H9 (cell line): ENCODE measurements around the gene LSM3. TPM values are rescaled to one million over a fixed set of nuclear protein-coding genes. Genes with fewer than 3 reads are reported as not detected.

Source experiments
- DNase-seq: peaks from one replicate; pipeline ENCODE4 v3.0.0-alpha.2; 2017
- H2AFZ ChIP-seq: one replicate; pipeline ENCODE4 v1.6.1; 2013; ENCODE audit warnings: mild to moderate bottlenecking, low read length, control low read depth, moderate library complexity
- H2AK5ac ChIP-seq: 2 replicates; pipeline ENCODE4 v1.6.1; 2013; ENCODE audit warnings: low read length, control low read depth, mixed read lengths; ENCODE audit not compliant: insufficient read length
- H2BK120ac ChIP-seq: one replicate; pipeline ENCODE4 v1.6.1; 2013; ENCODE audit warnings: low read depth, mild to moderate bottlenecking, low read length, control low read depth, inconsistent platforms; ENCODE audit not compliant: poor library complexity, severe bottlenecking
- H2BK12ac ChIP-seq: 2 replicates; pipeline ENCODE4 v1.6.1; 2013; ENCODE audit warnings: low read length, control low read depth, mixed read lengths, low read depth; ENCODE audit not compliant: insufficient read length
- H2BK15ac ChIP-seq: 2 replicates; pipeline ENCODE4 v1.6.1; 2013; ENCODE audit warnings: low read depth, low read length, control low read depth
- H2BK20ac ChIP-seq: one replicate; pipeline ENCODE4 v1.6.1; 2013; ENCODE audit warnings: low read depth, mild to moderate bottlenecking, low read length, control low read depth, inconsistent platforms; ENCODE audit not compliant: poor library complexity, severe bottlenecking
- H2BK5ac ChIP-seq: 2 replicates; pipeline ENCODE4 v1.6.1; 2013; ENCODE audit warnings: low read length, control low read depth, mixed read lengths; ENCODE audit not compliant: insufficient read length
- H3K14ac ChIP-seq: 2 replicates; pipeline ENCODE4 v1.6.1; 2013; ENCODE audit warnings: low read length, control low read depth; ENCODE audit not compliant: insufficient read depth
- H3K18ac ChIP-seq: 2 replicates; pipeline ENCODE4 v1.6.1; 2013; ENCODE audit warnings: low read depth, mild to moderate bottlenecking, mixed read lengths, low read length, control low read depth; ENCODE audit not compliant: insufficient read length
- H3K23ac ChIP-seq: 2 replicates; pipeline ENCODE4 v1.6.1; 2013; ENCODE audit warnings: low read length, control low read depth, mixed read lengths, low read depth; ENCODE audit not compliant: insufficient read length
- H3K23me2 ChIP-seq: 2 replicates; pipeline ENCODE4 v1.6.1; 2013; ENCODE audit warnings: low read depth, mild to moderate bottlenecking, mixed read lengths, low read length, control low read depth; ENCODE audit not compliant: insufficient read length, poor library complexity, severe bottlenecking
- H3K27ac ChIP-seq: 2 replicates; pipeline ENCODE4 v1.5.1; 2013; ENCODE audit warnings: low read length, control low read depth, mixed read lengths, low read depth; ENCODE audit not compliant: insufficient read length
- H3K27me3 ChIP-seq: 2 replicates; pipeline ENCODE4 v1.6.1; 2013; ENCODE audit warnings: low read length, control low read depth, inconsistent platforms; ENCODE audit not compliant: insufficient read depth
- H3K4ac ChIP-seq: 2 replicates; pipeline ENCODE4 v1.6.1; 2013; ENCODE audit warnings: low read depth, mild to moderate bottlenecking, control low read depth, inconsistent platforms, low read length, moderate library complexity
- H3K4me1 ChIP-seq: 2 replicates; pipeline ENCODE4 v1.6.1; 2013; ENCODE audit warnings: low read length, control low read depth, inconsistent platforms; ENCODE audit not compliant: insufficient read depth
- H3K4me2 ChIP-seq: 2 replicates; pipeline ENCODE4 v1.6.1; 2013; ENCODE audit warnings: low read length, control low read depth, mixed read lengths; ENCODE audit not compliant: insufficient read length, insufficient read depth
- H3K56ac ChIP-seq: 2 replicates; pipeline ENCODE4 v1.6.1; 2013; ENCODE audit warnings: low read depth, mild to moderate bottlenecking, mixed read lengths, low read length, control low read depth; ENCODE audit not compliant: insufficient read length
- H3K79me1 ChIP-seq: 2 replicates; pipeline ENCODE4 v1.6.1; 2013; ENCODE audit warnings: low read depth, mild to moderate bottlenecking, moderate library complexity, low read length, control low read depth, inconsistent platforms; ENCODE audit not compliant: insufficient read depth, poor library complexity, severe bottlenecking
- H3K79me2 ChIP-seq: 2 replicates; pipeline ENCODE4 v1.6.1; 2013; ENCODE audit warnings: low read length, control low read depth, inconsistent platforms; ENCODE audit not compliant: insufficient read depth
- H3K9ac ChIP-seq: 2 replicates; pipeline ENCODE4 v1.6.1; 2013; ENCODE audit warnings: low read length, control low read depth, mixed read lengths; ENCODE audit not compliant: insufficient read length; ENCODE audit errors: extremely low read depth
- H3K9me3 ChIP-seq: one replicate; pipeline ENCODE4 v1.6.1; 2013; ENCODE audit warnings: low read depth, low read length, inconsistent platforms; ENCODE audit not compliant: control insufficient read depth
- H3T11ph ChIP-seq: one replicate; pipeline ENCODE4 v1.6.1; 2013; ENCODE audit warnings: mild to moderate bottlenecking, low read length, control low read depth, inconsistent platforms
- H4K20me1 ChIP-seq: one replicate; pipeline ENCODE4 v1.6.1; 2013; ENCODE audit not compliant: control insufficient read depth, insufficient read length, insufficient read depth
- H4K5ac ChIP-seq: 2 replicates; pipeline ENCODE4 v1.6.1; 2013; ENCODE audit warnings: low read depth, mild to moderate bottlenecking, mixed read lengths, low read length, control low read depth; ENCODE audit not compliant: insufficient read length
- H4K8ac ChIP-seq: replicated peaks from 2 replicates; pipeline ENCODE4 v1.6.1; 2013; ENCODE audit warnings: low read length, control low read depth, mixed read lengths, low read depth; ENCODE audit not compliant: insufficient read length
- H4K91ac ChIP-seq: 2 replicates; pipeline ENCODE4 v1.6.1; 2013; ENCODE audit warnings: low read depth, mild to moderate bottlenecking, moderate library complexity, mixed read lengths, low read length, control low read depth; ENCODE audit not compliant: insufficient read length
- H3K27ac Mint-ChIP-seq, 3 experiments: 2 replicates in 2 of 3; 3 replicates in 1 of 3; pipeline ENCODE4 v1.8.0; 2020 to 2021; ENCODE audit warnings: mixed read lengths in 3 of 3, mild to moderate bottlenecking in 1 of 3, moderate library complexity in 1 of 3
- H3K27me3 Mint-ChIP-seq: 2 replicates; pipeline ENCODE4 v1.8.0; 2021; ENCODE audit warnings: low read depth, mild to moderate bottlenecking, moderate library complexity, mixed read lengths
- H3K36me3 Mint-ChIP-seq, 3 experiments: 2 replicates in 2 of 3; 3 replicates in 1 of 3; pipeline ENCODE4 v1.8.0; 2020 to 2021; ENCODE audit warnings: low read depth in 3 of 3, mixed read lengths in 3 of 3; ENCODE audit not compliant: insufficient read depth in 1 of 3
- H3K4me1 Mint-ChIP-seq, 2 experiments: 2 replicates each; pipeline ENCODE4 v1.8.0; 2020; ENCODE audit warnings: mixed read lengths in 2 of 2
- H3K4me3 Mint-ChIP-seq, 2 experiments: 2 replicates in 1 of 2; 3 replicates in 1 of 2; pipeline ENCODE4 v1.8.0; 2020 to 2021; ENCODE audit warnings: mild to moderate bottlenecking in 2 of 2, mixed read lengths in 2 of 2, moderate library complexity in 1 of 2
- H3K9me3 Mint-ChIP-seq, 2 experiments: 2 replicates in 1 of 2; 3 replicates in 1 of 2; pipeline ENCODE4 v1.8.0; 2020; ENCODE audit warnings: mild to moderate bottlenecking in 2 of 2, mixed read lengths in 2 of 2, moderate library complexity in 1 of 2
- WGBS: extraction: QIAGEN DNeasy Blood & Tissue Kit; methylation state at CpG from one replicate; pipeline ENCODE4 v1.1.7; 2013; ENCODE audit warnings: missing lambda C conversion rate, low lambda C conversion rate, mixed read lengths; ENCODE audit not compliant: insufficient read length; ENCODE audit errors: extremely low coverage; 5-methylcytosine and 5-hydroxymethylcytosine counted together
- total RNA-seq: library from RNA; stranded (reverse); gene quantifications from 2 replicates; pipeline ENCODE4 v1.2.1, GENCODE V29; 2021
- TF ChIP-seq, protein P1 (sequence below): fragments of 200-600 bp; sonication (generic); conservative IDR thresholded peaks from 3 replicates; pipeline ENCODE4 v1.8.0; 2021; ENCODE audit warnings: antibody characterized with exemption, mild to moderate bottlenecking

The LSM3 gene
- total RNA-seq, 1 experiment from 2014 or later = 24.4 TPM

DNA sequence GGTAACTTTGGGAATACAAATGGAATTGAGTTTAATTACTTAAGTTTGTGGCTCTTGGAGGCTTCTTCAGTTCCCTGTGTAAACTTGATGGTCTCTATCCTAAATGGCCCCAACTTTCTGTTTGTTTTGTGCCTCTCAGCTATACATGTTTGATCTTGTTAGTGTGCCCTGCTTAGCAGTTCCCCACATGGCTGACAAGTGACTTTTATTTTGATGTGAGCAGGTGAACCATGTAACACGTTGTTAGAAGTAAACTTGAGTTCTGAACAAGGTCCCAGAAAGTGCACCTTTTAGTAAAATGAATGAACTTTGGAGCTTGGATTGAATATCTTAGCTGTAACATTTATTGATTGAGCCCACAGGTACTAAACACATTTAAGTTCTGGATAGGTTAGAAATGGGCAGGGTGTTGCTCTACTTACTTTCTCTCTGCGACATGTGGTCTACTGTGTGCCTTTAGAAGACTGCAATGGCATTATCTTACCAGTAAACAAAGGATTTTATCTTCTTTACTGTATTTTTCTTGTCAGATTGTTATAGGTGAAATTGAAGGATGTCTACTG is 4.5 kb downstream of the LSM3 start:
- Mint-ChIP-seq H3K4me3 (no peak overlapping the region), H3K9me3 (peaks cover 0 to 3% of the 10 kb centered on the region in 2 experiments; a peak in 1 of 5 replicates), H3K4me1 (peaks cover 8 to 12% of the 10 kb centered on the region in 2 experiments), H3K27ac (no peak overlapping the region), H3K36me3 (peaks cover 26 to 54% (median 48%) of the 10 kb centered on the region in 3 experiments; a peak in 6 of 7 replicates), H3K27me3 (no peaks in the 10 kb centered on the region)
- H3K79me1 ChIP-seq = no peaks in the 10 kb centered on the region
- H3K4me2 ChIP-seq = no peak overlapping the region
- no peak overlapping the region for H3K4ac ChIP-seq
- no peak overlapping the region for H4K8ac ChIP-seq
- no peak overlapping the region for H2AFZ ChIP-seq
- no peak overlapping the region for H3K9ac ChIP-seq
- H3K79me2 ChIP-seq = peaks cover 5% of the 10 kb centered on the region; the same call in 1 of the 2 replicates
- H3K18ac ChIP-seq = no peak overlapping the region
- no peak overlapping the region for H3K27ac ChIP-seq
- no peak overlapping the region for H4K91ac ChIP-seq
- no peak overlapping the region for H2BK12ac ChIP-seq
- H2BK120ac ChIP-seq = no peak overlapping the region
- H3K9me3 ChIP-seq = no peaks in the 10 kb centered on the region
- DNase-seq = no peak
- WGBS = no CpG with 5 or more reads among the region's 2 CpGs
- peaks cover 5% of the 10 kb centered on the region for H3K23me2 ChIP-seq
- H4K20me1 ChIP-seq = no peaks in the 10 kb centered on the region
- no peaks in the 10 kb centered on the region for H3K27me3 ChIP-seq
- no peak overlapping the region for H3K56ac ChIP-seq
- H3K14ac ChIP-seq = no peak overlapping the region
- H2BK5ac ChIP-seq = no peak overlapping the region
- no peak overlapping the region for H2AK5ac ChIP-seq
- TF ChIP-seq, protein P1, sequence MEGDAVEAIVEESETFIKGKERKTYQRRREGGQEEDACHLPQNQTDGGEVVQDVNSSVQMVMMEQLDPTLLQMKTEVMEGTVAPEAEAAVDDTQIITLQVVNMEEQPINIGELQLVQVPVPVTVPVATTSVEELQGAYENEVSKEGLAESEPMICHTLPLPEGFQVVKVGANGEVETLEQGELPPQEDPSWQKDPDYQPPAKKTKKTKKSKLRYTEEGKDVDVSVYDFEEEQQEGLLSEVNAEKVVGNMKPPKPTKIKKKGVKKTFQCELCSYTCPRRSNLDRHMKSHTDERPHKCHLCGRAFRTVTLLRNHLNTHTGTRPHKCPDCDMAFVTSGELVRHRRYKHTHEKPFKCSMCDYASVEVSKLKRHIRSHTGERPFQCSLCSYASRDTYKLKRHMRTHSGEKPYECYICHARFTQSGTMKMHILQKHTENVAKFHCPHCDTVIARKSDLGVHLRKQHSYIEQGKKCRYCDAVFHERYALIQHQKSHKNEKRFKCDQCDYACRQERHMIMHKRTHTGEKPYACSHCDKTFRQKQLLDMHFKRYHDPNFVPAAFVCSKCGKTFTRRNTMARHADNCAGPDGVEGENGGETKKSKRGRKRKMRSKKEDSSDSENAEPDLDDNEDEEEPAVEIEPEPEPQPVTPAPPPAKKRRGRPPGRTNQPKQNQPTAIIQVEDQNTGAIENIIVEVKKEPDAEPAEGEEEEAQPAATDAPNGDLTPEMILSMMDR = no peak
- no peak overlapping the region for H2BK20ac ChIP-seq
- H3T11ph ChIP-seq = no peak overlapping the region
- H3K4me1 ChIP-seq = no peaks in the 10 kb centered on the region
- no peak overlapping the region for H2BK15ac ChIP-seq
- no peak overlapping the region for H3K23ac ChIP-seq
- H4K5ac ChIP-seq = no peak overlapping the region
